NB4 (cell line): ENCODE results near the gene ZNF668.

Experiments
- CTCF ChIP-seq: IDR thresholded peaks from one replicate; pipeline ENCODE4 v1.5.1; 2012; ENCODE audit warnings: low read depth, low read length
- MAX ChIP-seq: IDR thresholded peaks from 2 replicates; pipeline ENCODE4 v1.6.1; 2011; ENCODE audit warnings: low read depth, low read length
- MYC ChIP-seq: IDR thresholded peaks from 2 replicates; pipeline ENCODE4 v1.6.1; 2011; ENCODE audit warnings: low read depth, low read length
- POLR2A ChIP-seq: IDR thresholded peaks from 2 replicates; pipeline ENCODE4 v1.6.1; 2011; ENCODE audit warnings: mild to moderate bottlenecking; ENCODE audit not compliant: insufficient read length; ENCODE audit errors: extremely low read depth

- TF ChIP-seq CTCF (no peak), POLR2A (no peak), MAX (no peak), MYC (no peak)
Measured at GRCh38 chr16:31082368-31083045, 8.5 kb upstream of the ZNF668 start.
